Liver (tissue), 9 donors: ENCODE measurements around the gene ENTPD7. TPM values are rescaled to one million over a fixed set of nuclear protein-coding genes. Genes with fewer than 3 reads are reported as not detected.
A peak's percentile ranks its signal among the peaks of the same experiment; 100 is the strongest.

Experiments
- DNase-seq: peaks from one replicate; pipeline ENCODE4 v3.0.0-alpha.2; 2017; ENCODE audit warnings: low spot score
- H3K27ac ChIP-seq, 2 donors: one replicate each; pipeline ENCODE4 v1.7.0; 2013; ENCODE audit warnings: inconsistent platforms in 2 of 2, low read length in 2 of 2, control low read depth in 1 of 2, low read depth in 1 of 2, mild to moderate bottlenecking in 1 of 2
- H3K27me3 ChIP-seq, 4 donors: one replicate each; pipeline versions ENCODE4 v1.6.1 to v1.7.0; 2013; ENCODE audit warnings: low read length in 3 of 4, inconsistent platforms in 1 of 4, mild to moderate bottlenecking in 1 of 4, moderate library complexity in 1 of 4; ENCODE audit not compliant: control insufficient read depth in 4 of 4, insufficient read depth in 4 of 4
- H3K36me3 ChIP-seq, 4 donors: one replicate each; pipeline versions ENCODE4 v1.6.1 to v1.7.0; 2013; ENCODE audit warnings: low read length in 3 of 4, mild to moderate bottlenecking in 3 of 4, low read depth in 1 of 4, moderate library complexity in 1 of 4; ENCODE audit not compliant: control insufficient read depth in 4 of 4, insufficient read depth in 3 of 4
- H3K4me1 ChIP-seq, 4 donors: one replicate each; pipeline versions ENCODE4 v1.6.1 to v1.7.0; 2013; ENCODE audit warnings: low read length in 3 of 4, mild to moderate bottlenecking in 3 of 4, moderate library complexity in 1 of 4; ENCODE audit not compliant: control insufficient read depth in 4 of 4, insufficient read depth in 4 of 4
- H3K4me3 ChIP-seq, 3 donors: one replicate each; pipeline versions ENCODE4 v1.6.1 to v1.7.0; 2013; ENCODE audit warnings: low read length in 3 of 3, control low read depth in 1 of 3, low read depth in 1 of 3, mild to moderate bottlenecking in 1 of 3
- H3K9ac ChIP-seq, 2 donors: one replicate each; pipeline ENCODE4 v1.7.0; 2013; ENCODE audit warnings: low read length in 2 of 2, mild to moderate bottlenecking in 2 of 2, moderate library complexity in 2 of 2, control low read depth in 1 of 2, low read depth in 1 of 2
- H3K9me3 ChIP-seq, 4 donors: one replicate each; pipeline versions ENCODE4 v1.6.1 to v1.7.0; 2013; ENCODE audit warnings: low read length in 3 of 4; ENCODE audit not compliant: control insufficient read depth in 4 of 4
- EGR1 ChIP-seq, 2 donors: IDR thresholded peaks; 2 replicates each; pipeline ENCODE4 v1.6.1; 2016 to 2018; ENCODE audit warnings: antibody characterized with exemption in 2 of 2, low read depth in 2 of 2
- FOXA1 ChIP-seq: IDR thresholded peaks from 2 replicates; pipeline ENCODE4 v1.6.1; 2016; ENCODE audit warnings: antibody characterized with exemption
- FOXA2 ChIP-seq: IDR thresholded peaks from 2 replicates; pipeline ENCODE4 v1.6.1; 2016; ENCODE audit warnings: antibody characterized with exemption
- GABPA ChIP-seq, 2 donors: IDR thresholded peaks in 1 of 2; conservative IDR thresholded peaks in 1 of 2; 2 replicates each; pipeline ENCODE4 v1.6.1; 2016; ENCODE audit warnings: antibody characterized with exemption in 2 of 2, mild to moderate bottlenecking in 1 of 2, moderate library complexity in 1 of 2
- HNF4A ChIP-seq, 2 donors: conservative IDR thresholded peaks; 2 replicates each; pipeline ENCODE4 v1.6.1; 2016; ENCODE audit warnings: antibody characterized with exemption in 2 of 2, mild to moderate bottlenecking in 2 of 2
- HNF4G ChIP-seq: IDR thresholded peaks from 2 replicates; pipeline ENCODE4 v1.6.1; 2016; ENCODE audit warnings: antibody characterized with exemption
- JUND ChIP-seq, 2 donors: IDR thresholded peaks; 2 replicates each; pipeline ENCODE4 v1.6.1; 2016; ENCODE audit warnings: antibody characterized with exemption in 2 of 2
- NR2F2 ChIP-seq: IDR thresholded peaks from 2 replicates; pipeline ENCODE4 v1.6.1; 2016; ENCODE audit warnings: antibody characterized with exemption
- RAD21 ChIP-seq, 2 donors: IDR thresholded peaks; 2 replicates each; pipeline ENCODE4 v1.6.1; 2016; ENCODE audit warnings: antibody characterized with exemption in 2 of 2, mild to moderate bottlenecking in 2 of 2
- RXRA ChIP-seq, 2 donors: IDR thresholded peaks; 2 replicates each; pipeline ENCODE4 v1.6.1; 2017 to 2018; ENCODE audit warnings: antibody characterized with exemption in 2 of 2, mild to moderate bottlenecking in 1 of 2
- SP1 ChIP-seq: IDR thresholded peaks from 2 replicates; pipeline ENCODE4 v1.6.1; 2018; ENCODE audit warnings: antibody characterized with exemption, mild to moderate bottlenecking
- TAF1 ChIP-seq: conservative IDR thresholded peaks from 2 replicates; pipeline ENCODE4 v1.6.1; 2016; ENCODE audit warnings: antibody characterized with exemption, mild to moderate bottlenecking
- YY1 ChIP-seq: IDR thresholded peaks from 2 replicates; pipeline ENCODE4 v1.6.1; 2016; ENCODE audit warnings: antibody characterized with exemption, mild to moderate bottlenecking
- WGBS: extraction: QIAGEN DNeasy Blood & Tissue Kit; methylation state at CpG from one replicate; pipeline ENCODE4 v1.1.7; 2013; 5-methylcytosine and 5-hydroxymethylcytosine counted together
- polyA plus RNA-seq, 2 donors: library from polyadenylated mRNA; stranded (reverse) in 1 of 2; unstranded in 1 of 2; fragments of 200-250 nt in 1 of 2; fragments of >200 nt in 1 of 2; fragmentation: Nextera tagmentation in 1 of 2; extraction: Ambion mirVana in 1 of 2; gene quantifications; one replicate each; pipeline versions ENCODE4 v1.2.1 to v1.2.3, GENCODE V29; 2013 to 2015
- total RNA-seq, 2 donors: library from RNA; depleted of rRNA; stranded (reverse); fragments of >200 nt; gene quantifications; one replicate each; pipeline ENCODE4 v1.2.3, GENCODE V29; 2014
- TF ChIP-seq, protein P1 (sequence below): fragments of 150-350 bp; IDR thresholded peaks from 2 replicates; pipeline ENCODE4 v1.5.1; 2017; ENCODE audit warnings: improper control_type of control experiment, low read depth, low read length; ENCODE audit not compliant: missing input control
- TF ChIP-seq, protein P2 (sequence below): IDR thresholded peaks from 2 replicates; pipeline ENCODE4 v1.6.1; 2016; ENCODE audit warnings: antibody characterized with exemption
- TF ChIP-seq, protein P3 (sequence below): IDR thresholded peaks from 2 replicates; pipeline ENCODE4 v1.6.1; 2016; ENCODE audit warnings: antibody characterized with exemption
- TF ChIP-seq, protein P4 (sequence below): IDR thresholded peaks from 2 replicates; pipeline ENCODE4 v1.6.1; 2016; ENCODE audit warnings: antibody characterized with exemption
- TF ChIP-seq, protein P5 (sequence below): IDR thresholded peaks from 2 replicates; pipeline ENCODE4 v1.6.1; 2016; ENCODE audit warnings: antibody characterized with exemption, mild to moderate bottlenecking
- donor health status: healthy.
- donor health status: healthy.
- donor health status: healthy.
- donor health status: healthy.
- donor health status: healthy.

Gene ENTPD7
- total and polyA plus RNA-seq, 4 donors, result 2.0 to 27.2 (median 12.1) TPM

DNA sequence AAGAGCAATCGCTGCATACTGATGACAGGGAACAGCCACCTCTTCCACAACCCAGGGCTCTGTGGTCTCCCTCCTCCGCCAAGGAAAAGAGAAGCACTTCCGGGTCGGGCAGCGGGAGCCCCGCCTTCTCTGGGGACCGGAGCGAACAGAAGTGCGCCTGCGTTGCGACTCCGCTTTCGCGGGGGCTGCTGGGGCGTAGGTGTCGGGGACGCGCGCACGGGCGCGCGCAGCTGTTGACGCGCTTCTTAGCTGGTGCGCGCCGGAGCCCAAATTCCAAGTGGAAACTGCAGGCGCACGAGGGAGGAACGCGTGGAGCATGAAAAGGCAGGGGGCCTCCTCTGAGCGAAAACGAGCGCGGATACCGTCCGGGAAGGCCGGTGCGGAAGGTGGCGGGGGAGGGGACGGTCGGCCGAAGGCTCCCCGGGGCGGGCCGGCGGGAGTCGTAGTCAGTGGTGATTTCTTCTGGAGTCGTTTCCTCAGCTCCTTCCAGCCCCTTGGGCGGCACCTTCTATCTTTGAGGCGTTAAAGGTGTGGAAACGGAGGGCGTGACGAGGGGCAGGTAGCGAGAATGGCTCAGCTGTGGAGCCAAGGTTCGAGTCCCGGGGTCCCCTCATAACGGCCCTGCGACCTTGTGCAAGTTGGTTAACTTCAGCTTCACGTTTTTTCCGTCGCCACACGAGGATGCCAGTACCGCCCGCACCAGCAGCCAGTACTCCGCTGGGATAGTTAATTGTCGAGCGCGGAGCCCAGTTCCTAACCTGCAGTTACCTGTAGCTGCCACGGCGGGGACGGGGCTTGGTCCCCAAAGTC, 72.9 kb downstream of the ENTPD7 start, which contains the start of the genes COX15 and CUTC:
Gene COX15 (minus strand): TSS at position 95 of the 810 bp plus-strand sequence. CDS start 78 bp downstream, at position 17.
Gene CUTC (plus strand): TSS at position 202 of the 810 bp plus-strand sequence. CDS start 115 bp downstream, at position 317.
- H3K27me3 ChIP-seq, result no peaks in the 10 kb centered on the region
- H3K27ac ChIP-seq, result peak within 1 kb of the TSS; percentile 95 to 99
- peak within 1 kb of the TSS; percentile 71 to 97 (median 77) for H3K4me3 ChIP-seq
- peak; percentile 95 for DNase-seq
- no peaks in the 10 kb centered on the region for H3K9me3 ChIP-seq
- peaks cover 0 to 24% (median 8%) of the 10 kb centered on the region in 4 donors for H3K36me3 ChIP-seq
- H3K9ac ChIP-seq, result peak within 1 kb of the TSS; percentile 96 to 97
- H3K4me1 ChIP-seq, result peaks cover 2 to 22% (median 11%) of the 10 kb centered on the region in 4 donors
- TF ChIP-seq, protein P1, sequence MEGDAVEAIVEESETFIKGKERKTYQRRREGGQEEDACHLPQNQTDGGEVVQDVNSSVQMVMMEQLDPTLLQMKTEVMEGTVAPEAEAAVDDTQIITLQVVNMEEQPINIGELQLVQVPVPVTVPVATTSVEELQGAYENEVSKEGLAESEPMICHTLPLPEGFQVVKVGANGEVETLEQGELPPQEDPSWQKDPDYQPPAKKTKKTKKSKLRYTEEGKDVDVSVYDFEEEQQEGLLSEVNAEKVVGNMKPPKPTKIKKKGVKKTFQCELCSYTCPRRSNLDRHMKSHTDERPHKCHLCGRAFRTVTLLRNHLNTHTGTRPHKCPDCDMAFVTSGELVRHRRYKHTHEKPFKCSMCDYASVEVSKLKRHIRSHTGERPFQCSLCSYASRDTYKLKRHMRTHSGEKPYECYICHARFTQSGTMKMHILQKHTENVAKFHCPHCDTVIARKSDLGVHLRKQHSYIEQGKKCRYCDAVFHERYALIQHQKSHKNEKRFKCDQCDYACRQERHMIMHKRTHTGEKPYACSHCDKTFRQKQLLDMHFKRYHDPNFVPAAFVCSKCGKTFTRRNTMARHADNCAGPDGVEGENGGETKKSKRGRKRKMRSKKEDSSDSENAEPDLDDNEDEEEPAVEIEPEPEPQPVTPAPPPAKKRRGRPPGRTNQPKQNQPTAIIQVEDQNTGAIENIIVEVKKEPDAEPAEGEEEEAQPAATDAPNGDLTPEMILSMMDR, result peak; percentile 64
- TF ChIP-seq, protein P2, sequence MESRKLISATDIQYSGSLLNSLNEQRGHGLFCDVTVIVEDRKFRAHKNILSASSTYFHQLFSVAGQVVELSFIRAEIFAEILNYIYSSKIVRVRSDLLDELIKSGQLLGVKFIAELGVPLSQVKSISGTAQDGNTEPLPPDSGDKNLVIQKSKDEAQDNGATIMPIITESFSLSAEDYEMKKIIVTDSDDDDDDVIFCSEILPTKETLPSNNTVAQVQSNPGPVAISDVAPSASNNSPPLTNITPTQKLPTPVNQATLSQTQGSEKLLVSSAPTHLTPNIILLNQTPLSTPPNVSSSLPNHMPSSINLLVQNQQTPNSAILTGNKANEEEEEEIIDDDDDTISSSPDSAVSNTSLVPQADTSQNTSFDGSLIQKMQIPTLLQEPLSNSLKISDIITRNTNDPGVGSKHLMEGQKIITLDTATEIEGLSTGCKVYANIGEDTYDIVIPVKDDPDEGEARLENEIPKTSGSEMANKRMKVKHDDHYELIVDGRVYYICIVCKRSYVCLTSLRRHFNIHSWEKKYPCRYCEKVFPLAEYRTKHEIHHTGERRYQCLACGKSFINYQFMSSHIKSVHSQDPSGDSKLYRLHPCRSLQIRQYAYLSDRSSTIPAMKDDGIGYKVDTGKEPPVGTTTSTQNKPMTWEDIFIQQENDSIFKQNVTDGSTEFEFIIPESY, result no peak
- TF ChIP-seq JUND (IDR thresholded peaks at IDR 0.05), result peak in 1 of 2 donors; percentile 32
- TF ChIP-seq, protein P3, sequence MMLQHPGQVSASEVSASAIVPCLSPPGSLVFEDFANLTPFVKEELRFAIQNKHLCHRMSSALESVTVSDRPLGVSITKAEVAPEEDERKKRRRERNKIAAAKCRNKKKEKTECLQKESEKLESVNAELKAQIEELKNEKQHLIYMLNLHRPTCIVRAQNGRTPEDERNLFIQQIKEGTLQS, result peak; percentile 2
- TF ChIP-seq SP1, result peak; percentile 32
- TF ChIP-seq, protein P4, sequence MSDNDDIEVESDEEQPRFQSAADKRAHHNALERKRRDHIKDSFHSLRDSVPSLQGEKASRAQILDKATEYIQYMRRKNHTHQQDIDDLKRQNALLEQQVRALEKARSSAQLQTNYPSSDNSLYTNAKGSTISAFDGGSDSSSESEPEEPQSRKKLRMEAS, result peak; percentile 34
- TF ChIP-seq, protein P5, sequence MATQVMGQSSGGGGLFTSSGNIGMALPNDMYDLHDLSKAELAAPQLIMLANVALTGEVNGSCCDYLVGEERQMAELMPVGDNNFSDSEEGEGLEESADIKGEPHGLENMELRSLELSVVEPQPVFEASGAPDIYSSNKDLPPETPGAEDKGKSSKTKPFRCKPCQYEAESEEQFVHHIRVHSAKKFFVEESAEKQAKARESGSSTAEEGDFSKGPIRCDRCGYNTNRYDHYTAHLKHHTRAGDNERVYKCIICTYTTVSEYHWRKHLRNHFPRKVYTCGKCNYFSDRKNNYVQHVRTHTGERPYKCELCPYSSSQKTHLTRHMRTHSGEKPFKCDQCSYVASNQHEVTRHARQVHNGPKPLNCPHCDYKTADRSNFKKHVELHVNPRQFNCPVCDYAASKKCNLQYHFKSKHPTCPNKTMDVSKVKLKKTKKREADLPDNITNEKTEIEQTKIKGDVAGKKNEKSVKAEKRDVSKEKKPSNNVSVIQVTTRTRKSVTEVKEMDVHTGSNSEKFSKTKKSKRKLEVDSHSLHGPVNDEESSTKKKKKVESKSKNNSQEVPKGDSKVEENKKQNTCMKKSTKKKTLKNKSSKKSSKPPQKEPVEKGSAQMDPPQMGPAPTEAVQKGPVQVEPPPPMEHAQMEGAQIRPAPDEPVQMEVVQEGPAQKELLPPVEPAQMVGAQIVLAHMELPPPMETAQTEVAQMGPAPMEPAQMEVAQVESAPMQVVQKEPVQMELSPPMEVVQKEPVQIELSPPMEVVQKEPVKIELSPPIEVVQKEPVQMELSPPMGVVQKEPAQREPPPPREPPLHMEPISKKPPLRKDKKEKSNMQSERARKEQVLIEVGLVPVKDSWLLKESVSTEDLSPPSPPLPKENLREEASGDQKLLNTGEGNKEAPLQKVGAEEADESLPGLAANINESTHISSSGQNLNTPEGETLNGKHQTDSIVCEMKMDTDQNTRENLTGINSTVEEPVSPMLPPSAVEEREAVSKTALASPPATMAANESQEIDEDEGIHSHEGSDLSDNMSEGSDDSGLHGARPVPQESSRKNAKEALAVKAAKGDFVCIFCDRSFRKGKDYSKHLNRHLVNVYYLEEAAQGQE, result peak; percentile 83
- peak; percentile 59 to 68 for TF ChIP-seq EGR1 (IDR thresholded peaks at IDR 0.05; ENCODE audit: low read depth in 2 of 2)
- peak; percentile 66 to 81 for TF ChIP-seq RAD21 (IDR thresholded peaks at IDR 0.05)
- TF ChIP-seq TAF1, result peak; percentile 45
- peak; percentile 48 for TF ChIP-seq FOXA1
- peak; percentile 63 for TF ChIP-seq YY1
- TF ChIP-seq HNF4A (conservative IDR thresholded peaks at IDR 0.05), result peak in 1 of 2 donors; percentile 23
- no peak for TF ChIP-seq FOXA2
- TF ChIP-seq GABPA (IDR thresholded peaks at IDR 0.05 in 1 of 2, conservative IDR thresholded peaks at IDR 0.05 in 1 of 2), result peak; percentile 79 to 93
- no peak for TF ChIP-seq NR2F2
- peak; percentile 61 to 69 for TF ChIP-seq RXRA (IDR thresholded peaks at IDR 0.05)
- no peak for TF ChIP-seq HNF4G
- WGBS, result under 1% methylated on average over 73 of the region's 73 CpGs
